CD4-positive, alpha-beta T cell treated with Interleukin-17A for 1 hour (primary cell): ENCODE data around the gene ACAD11.
"Not testable (repeated sequence)": the region's sequence is repeated elsewhere in the genome, so short reads cannot be mapped to it uniquely, and the experiment has no call there.

Source experiments
- DNase-seq: peaks from one replicate; pipeline ENCODE4 v3.0.0-alpha.2; 2020

Gene ACAD11

DNA sequence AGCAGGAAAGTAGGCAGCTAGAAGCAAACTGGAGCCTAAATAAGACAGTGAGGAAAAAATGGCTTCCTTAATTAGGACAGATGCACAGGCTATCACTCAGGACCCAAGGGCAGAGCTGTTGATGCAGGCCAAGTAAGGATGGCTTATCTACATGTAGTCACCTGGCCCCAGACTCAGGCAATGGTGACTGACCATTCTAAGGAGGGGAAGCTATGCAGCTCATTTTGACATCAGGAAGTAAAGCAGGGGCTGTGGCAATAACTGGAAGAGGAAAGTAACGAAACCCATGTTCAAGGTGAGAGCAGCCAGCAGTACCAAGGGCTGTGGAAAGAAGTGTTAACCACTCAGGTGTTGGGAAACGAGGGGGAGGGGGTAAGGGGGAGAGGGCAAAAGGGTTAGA is 16.2 kb downstream of the ACAD11 start:
- no peak for DNase-seq

DNA sequence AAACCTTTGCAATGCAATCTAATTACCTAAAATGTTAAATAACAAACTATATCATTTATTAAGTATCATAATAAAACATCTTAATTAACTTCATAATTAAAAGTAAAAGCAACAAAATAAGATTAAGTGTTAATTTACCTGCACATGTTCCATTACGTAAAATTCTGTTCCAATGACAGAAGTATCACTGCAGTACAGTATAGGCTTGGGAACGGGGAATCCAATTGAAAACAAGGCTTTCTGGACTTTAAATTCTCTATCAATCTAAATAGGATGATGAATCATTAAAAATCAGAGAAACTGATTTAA is 17.1 kb downstream of the ACAD11 start:
- no peak for DNase-seq

DNA sequence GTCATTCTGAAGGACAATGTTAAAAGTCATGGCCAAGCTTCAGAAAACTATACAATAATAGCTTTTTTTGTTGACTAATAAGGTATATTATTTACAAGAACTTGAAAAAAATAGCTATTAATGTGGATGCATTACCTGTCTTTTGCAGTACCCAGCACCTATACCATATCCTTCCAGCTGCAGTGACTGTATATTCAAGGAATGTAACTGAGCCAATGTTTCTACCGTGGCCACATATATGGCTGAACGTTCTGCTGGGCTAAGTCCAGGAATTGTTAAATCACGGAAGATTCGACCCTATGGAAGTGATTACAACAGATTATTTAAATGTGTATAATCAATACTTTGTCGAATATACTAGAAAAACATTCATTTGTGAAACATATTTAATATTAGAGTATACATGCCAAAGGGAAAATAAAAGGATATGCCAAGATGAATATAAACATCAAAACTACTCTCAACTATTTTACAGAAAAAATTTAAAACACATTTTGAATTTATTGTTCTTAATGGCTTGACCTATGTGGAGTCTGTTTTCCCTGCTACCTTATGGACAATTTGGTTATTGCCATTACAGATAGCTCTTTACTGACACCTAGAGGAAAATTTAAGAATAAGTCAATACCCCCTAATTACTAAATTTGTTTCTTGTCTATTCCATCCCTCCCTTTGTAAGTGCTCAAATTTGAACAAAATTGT is 17.6 kb downstream of the ACAD11 start:
- peak; percentile 54 for DNase-seq

DNA sequence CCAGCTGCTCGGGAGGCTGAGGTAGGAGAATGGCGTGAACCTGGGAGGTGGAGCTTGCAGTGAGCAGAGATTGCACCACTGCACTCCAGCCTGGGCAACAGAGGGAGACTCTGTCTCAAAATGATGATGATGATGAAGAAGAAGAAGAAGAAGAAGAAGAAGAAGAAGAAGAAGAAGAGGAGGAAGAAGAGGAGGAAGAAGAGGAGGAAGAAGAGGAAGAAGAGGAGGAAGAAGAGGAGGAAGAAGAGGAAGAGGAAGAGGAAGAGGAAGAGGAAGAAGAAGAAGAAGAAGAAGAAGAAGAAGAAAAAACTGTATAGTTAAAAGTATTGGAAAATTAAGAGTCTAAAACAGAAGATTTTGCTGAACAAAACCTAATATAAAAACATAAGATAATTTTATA is 18.2 kb downstream of the ACAD11 start:
- DNase-seq: not testable (repeated sequence)

DNA sequence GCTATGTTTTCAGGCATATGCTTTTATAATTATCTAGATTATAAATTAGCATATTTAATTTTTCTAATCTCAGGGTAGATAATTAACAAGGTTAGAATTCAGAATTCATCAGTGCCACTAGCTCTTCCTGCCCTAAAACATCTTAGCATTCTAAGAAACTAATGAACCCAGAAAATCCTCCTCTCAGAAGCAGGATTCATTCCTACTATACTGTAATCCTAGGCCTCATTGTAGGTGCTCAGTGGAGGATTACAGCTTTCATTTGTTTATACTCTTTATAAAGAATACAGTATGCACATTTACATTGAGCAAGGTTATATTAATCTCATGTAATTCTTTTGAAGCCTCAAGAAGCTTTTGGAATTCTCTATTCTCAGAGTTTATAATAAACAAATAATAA is 20.9 kb downstream of the ACAD11 start:
- no peak for DNase-seq

DNA sequence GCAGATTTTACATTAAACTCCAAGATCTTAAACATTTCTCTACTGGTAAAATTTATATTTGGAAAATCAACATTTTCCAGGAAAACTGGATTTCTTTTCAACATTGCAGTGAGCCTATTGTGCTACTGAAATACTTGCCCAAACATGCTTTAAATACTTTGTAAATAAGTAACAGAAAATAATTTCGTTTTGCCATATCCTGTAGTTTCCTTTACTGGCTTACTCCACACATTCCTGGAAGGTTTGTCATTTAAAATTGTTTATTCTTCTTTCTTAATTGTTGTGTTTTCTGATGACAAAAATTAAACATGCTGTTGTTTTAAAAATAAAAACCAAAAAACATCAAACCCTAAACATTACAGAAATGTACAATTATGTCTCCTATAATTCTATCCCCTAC is 22.0 kb downstream of the ACAD11 start:
- DNase-seq: no peak

DNA sequence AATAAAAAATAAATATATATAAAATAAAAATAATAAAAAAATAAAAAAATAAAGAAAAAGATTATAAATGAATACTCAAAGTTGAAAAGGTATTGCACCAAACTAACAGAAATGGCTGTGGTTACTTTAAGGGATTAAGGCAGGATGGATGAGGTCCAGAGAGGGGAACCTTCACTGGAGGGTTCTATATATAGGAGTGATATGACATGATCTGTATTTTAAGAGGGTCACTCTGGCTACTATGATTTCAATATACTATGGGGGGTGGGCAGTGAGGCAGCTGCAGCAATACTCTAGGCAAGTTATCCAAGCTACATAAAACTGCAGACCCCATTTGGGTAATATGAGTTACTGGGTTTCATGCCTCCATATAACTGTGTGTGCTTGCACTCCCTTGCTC is 24.6 kb downstream of the ACAD11 start:
- DNase-seq: no peak

DNA sequence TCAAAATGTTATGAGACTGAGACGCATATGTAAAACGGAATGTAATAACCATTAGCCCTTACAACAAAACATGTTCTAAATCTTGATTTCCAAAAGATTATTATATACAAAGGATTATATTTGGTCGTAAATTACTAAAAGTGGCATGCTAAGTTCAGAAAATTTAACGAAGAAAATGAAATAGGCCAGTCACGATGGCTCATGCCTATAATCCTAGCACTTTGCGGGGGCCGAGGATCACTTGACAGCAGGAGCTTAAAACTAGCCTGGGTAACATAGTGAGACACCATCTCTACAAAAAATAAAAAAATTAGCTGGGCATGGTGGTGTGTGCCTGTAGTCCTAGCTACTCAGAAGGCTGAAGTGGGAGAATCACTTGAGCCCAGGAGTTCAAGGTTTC is 29.0 kb downstream of the ACAD11 start:
- DNase-seq: no peak

DNA sequence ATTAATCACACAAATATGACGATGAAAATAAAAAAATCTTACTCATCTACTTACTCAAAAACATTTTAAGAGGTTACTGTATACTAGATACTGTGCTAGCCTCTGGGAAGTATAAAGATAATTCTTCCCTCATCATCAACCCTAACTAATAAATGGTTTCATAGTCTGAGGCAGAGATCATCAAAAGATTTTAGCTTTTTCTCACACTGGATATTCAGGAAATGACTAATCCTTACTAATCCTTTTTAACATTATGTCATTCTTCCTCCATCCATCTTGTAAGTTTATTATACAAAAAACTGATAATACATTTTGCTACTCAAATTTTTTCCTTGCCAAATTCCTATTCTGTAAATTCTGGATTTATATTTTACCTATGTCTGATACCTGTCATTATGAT is 29.7 kb downstream of the ACAD11 start:
- no peak for DNase-seq

DNA sequence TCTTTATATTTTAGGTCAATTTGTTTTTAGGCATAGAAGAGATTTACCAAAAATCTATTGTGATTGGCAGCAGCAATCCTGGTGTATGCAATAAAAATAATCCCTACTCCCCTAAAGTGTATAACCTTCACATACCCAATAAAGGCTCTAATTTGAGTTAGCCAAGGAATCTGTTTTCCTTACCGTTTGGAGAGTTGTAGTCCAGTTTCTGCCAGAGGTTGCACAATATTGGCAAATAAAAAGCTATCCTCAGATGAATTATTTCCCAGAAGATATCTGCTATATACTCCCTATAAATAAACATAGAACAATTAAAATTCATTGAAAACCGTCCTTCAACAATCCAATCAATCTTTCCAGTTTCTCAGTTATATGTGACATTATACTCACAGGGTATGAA is 31.5 kb downstream of the ACAD11 start:
- DNase-seq: no peak

DNA sequence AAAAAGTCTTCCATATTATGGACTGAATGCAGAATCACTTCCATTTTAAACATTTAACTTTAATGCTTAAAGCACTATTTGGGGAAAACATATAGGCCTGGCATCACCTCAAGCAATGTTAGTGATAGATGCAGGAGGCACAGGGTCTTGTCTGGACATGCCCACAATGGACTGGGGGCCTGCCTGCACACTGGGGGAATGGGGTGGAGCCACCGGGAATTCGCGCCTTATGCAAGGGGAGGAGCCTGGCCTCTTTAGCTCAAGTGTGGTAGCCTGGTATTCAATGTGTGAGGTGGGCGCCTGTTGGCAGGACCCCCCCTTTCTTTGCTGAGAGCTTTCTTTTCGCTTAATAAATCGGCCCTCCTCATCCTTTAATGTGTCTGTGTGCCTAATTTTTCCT is 32.7 kb downstream of the ACAD11 start:
- no peak for DNase-seq

DNA sequence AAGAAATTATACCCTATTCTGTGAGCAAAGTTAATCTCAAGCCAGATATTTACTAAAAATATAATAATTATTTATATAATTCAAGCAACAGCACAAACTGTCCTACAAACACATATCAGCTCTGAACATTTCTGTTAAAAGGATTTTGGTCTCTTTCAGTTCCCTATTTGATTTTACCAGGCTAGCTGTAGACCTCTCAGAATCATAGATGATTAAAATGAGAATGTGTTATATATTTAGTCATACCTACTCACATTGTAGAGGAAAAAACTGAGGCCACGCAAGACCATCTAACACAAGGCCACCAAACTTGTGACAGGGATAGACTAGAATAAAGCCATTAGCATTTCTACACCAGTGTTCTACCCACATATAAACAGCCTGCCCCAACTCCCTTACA is 34.0 kb downstream of the ACAD11 start:
- DNase-seq: no peak

DNA sequence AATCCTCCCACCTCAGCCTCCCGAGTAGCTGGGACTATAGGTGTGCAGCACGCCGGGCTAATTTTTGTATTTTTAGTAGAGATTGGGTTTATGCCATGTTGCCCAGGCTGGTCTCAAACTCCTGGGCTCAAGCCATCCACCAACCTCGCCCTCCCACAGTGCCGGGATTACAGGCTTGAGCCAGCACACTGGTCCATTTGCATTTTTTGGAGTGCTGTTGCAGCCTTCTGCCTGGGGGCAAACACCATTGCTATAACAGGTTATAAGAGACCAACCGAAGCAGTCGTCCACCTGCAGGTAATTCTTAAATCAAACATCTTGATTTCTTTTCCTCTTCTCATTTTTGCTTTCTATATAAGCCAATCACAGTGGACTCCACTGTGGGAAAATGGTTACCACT is 34.8 kb downstream of the ACAD11 start:
- DNase-seq: no peak

DNA sequence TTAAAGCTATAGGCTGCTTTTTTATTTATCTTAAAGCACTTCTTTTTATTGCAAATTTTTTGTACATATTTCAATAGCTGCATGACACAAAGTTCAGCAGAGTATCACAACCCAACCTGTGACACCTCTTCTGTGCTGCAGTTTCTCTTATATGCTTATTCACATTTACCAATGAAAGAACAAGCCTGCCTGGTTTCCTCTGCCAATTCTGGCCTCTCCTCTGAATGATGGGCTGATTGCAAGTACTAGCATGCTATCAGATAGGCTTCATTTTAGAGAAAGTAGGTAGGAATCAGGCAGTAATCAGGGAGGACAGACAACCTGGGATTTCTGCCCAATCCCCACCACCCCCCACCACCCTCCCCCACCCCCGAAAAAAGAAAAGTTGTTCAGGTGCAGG is 36.0 kb downstream of the ACAD11 start:
- DNase-seq: no peak

DNA sequence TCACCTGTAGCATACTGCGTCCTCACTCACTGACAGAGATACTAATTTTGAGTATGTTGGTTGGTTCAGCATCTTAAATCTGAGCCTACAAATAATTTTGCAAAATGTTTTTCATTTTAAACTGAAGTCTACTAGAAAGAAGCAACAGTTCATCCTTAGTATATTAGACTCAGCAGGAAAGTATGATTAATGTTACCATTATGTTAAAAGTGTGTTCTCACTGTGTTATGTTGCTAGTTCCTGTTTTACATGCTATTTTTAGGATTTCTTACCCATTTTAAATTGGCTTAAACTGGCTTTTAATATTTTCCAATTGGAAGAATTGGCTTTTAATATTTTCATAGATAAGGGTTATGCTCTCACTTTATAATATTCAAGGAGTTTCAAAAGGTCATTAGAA is 36.8 kb downstream of the ACAD11 start:
- no peak for DNase-seq

DNA sequence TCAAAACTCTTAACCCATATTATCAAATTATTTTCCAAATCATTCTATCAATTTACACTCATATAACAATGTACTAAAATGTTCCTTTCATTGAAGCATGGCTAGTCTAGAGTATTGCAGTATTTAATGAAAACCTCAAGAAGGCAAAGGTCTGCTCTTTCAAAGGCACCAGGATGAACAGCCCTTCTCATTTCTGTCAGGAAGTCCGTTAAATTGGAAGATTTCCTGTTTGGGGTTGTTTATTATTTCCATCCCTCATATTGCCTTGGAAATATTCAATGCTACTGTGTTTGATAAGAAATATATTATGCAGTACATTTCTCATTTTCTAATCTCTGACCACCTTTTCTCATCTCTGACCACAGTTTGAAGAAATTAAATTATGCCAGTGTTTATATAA is 37.5 kb downstream of the ACAD11 start:
- DNase-seq: no peak

DNA sequence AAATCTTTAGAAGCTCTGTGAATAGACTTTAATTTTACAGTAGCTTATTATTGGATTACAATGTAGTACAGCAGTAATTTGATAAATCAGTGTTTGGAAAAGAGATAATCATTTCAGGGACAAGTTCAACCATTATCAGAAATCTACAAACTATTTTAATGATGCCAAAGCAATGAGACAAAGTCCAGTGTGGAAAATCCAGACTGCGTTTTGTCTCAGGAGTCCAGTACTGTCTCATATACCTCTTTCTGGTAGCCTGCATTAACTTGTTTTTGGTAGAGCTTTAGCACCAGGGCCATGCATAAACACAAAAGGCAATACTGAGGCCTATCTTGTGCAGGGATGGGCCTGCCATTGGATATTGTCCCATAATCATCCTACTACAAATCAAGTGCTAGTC is 42.8 kb downstream of the ACAD11 start:
- DNase-seq: no peak

DNA sequence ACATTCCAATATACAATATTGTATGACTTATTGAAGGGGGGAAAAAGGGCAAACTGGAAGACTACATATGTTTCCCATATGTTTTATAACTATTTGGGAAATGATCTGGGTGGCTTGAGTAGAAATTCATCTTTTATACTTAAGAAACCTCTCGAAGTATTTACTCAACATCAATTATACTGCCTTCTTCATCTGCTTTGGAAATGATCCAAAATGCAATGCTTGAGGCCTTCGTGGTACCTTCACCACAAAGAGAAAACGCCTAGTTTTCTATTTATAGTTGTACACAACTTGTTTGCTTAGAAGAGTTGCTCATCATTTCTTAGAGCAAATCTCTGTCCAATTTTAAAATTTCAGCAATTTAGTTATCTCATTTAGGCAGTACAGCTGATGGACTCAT is 43.7 kb downstream of the ACAD11 start:
- DNase-seq: no peak

DNA sequence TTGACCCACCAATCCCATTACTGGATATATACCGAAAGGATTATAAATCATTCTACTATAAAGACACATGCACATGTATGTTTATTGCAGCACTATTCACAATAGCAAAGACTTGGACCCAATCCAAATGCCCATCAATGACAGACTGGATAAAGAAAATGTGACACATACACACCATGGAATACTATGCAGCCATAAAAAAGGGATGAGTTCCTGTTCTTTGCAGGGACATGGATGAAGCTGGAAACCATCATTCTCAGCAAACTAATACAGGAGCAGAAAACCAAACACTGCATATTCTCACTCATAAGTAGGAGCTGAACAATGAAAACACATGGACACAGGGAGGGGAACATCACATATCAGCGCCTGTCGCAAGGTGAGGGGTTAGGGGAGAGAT is 44.3 kb downstream of the ACAD11 start:
- DNase-seq: not testable (repeated sequence)

DNA sequence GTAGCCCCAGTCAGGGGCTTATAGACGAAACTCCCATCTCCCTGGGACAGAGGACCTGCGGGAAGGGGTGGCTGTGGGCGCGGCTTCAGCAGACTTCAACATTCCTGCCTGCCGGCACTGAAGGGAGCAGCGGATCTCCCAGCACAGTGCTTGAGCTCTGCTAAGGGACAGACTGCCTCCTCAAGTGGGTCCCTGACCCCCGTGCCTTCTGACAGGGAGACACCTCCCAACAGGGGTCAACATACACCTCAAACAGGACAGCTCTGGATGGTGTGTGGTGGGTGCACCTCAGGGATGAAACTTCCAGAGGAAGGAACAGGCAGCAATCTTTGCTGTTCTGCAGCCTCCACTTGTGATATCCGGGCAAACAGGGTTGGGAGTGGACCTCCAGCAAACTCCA is 53.0 kb downstream of the ACAD11 start:
- DNase-seq: not testable (repeated sequence)

DNA sequence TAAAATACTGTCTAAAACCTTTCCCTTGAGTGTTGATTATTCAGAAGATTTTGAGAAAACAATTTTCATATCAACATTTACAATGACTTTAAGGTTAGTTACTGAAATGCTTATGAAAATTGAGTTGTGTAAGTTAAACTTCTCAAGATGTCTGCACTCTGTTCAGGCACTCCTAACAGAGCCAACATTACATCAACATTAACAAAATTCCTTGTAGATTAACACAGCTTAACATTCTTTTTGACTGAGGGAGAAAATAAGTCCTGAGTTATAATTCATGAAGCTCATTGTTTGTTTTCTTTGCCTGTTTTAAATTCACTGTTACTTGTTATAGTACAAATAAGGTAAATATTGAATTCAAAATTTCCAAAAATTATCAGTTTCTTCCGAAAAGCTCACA is 53.5 kb downstream of the ACAD11 start:
- DNase-seq: no peak

DNA sequence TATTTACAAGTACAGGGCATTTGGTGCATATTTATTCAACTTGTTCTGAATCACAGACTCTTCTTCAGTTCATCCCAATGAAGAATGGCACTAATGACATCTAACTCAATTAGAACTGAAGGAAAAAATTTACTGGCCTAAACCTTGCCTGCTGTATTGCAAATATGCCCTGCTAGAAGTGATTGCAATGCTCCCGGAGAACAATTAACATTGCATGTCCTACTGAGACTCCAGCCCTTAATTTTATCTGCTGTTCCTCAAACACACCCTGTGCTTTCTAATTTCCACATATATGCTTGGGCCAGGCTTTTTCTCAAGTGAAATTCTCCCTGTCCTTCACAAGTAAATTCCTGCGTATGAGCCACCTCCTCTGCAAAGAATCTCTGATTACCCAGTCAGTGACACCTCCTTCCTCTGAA is 54.2 kb downstream of the ACAD11 start:
- no peak for DNase-seq

DNA sequence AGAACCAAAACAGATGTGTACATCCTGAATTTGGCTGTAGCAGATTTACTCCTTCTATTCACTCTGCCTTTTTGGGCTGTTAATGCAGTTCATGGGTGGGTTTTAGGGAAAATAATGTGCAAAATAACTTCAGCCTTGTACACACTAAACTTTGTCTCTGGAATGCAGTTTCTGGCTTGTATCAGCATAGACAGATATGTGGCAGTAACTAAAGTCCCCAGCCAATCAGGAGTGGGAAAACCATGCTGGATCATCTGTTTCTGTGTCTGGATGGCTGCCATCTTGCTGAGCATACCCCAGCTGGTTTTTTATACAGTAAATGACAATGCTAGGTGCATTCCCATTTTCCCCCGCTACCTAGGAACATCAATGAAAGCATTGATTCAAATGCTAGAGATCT is 59.0 kb downstream of the ACAD11 start:
- DNase-seq: not testable (repeated sequence)

DNA sequence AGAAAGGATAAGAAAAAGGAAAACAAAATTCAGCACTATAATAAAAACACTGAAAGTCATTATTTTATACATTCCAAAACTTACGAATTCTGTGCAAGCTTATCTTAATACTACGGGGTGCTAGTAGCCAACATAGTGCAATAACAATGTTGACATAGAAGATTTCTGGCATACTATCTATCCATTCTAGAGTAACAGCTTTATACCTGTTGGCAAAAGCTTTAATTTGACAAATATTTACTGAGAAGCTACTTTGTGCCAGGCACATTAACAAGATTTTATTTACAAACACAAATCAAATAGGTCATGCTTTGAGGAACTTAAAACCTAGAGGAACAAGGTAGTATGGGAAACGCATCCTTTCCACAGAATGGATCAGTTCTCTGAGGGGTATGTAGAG is 61.4 kb downstream of the ACAD11 start:
- no peak for DNase-seq

DNA sequence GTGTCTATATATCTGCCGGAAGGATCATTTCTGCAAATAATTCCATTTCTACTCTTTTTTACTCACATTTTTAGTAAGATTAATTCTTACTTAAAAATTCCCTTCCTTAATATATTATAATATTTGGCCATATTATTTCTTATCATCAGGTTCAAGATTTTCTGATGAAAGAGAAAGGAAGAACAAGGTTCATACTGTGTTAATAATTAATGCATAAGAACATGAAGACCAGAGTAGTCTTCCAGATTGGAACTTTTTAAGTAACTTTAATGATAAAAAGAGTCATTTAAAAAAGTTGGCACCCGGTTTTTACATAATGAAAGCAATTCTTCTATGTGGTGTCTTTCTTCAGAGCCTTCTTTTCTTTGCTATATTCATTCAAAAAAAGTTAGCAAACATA is 61.9 kb downstream of the ACAD11 start:
- DNase-seq: no peak
